ENCODE measurements around the gene CDK5.

GRCh38 chr7:151028131-151028947 is 29.4 kb downstream of the CDK5 start, which contains the start of gene ABCB8:
- no peak for TF ChIP-seq CTCF (IDR thresholded peaks at IDR 0.05; ENCODE audit: insufficient read depth, low read length, poor library complexity, severe bottlenecking)
- TF ChIP-seq EZH2phosphoT487 (conservative IDR thresholded peaks at IDR 0.05; ENCODE audit: low read length), result no peak
